Measurements from ENCODE around the gene POLD4. TPM values are rescaled to one million over a fixed set of nuclear protein-coding genes. Genes with fewer than 3 reads are reported as not detected.

POLD4 gene
- total RNA-seq, 1 donor from 2014 or later = 47.0 TPM

DNA sequence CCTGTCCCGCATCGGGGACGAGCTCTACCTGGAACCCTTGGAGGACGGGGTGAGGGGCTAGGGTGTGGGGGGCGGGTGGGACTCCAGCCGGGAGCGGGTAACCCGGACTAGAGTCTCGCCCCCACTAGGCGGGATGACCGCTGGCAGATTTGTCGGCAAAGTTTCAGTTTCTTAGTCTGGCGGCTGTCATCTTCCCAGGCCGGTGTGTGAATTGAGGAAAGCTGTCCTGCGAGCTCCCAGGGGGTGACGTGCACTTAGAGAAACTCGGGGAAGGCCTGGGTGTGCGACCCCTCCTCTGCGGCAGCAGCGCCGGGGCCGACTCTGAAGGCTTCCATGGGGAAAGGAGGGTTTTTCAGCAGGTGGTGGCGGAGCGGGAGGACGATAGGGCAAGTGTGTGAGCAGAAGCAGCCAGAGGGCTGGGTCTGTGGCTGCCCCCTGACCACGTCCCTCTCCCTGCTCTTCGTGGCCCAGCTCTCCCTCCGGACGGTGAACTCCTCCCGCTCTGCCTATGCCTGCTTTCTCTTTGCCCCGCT, 38.9 kb upstream of the POLD4 start:
- Histone ChIP-seq H3K27me3 (ENCODE audit: low read depth) (no peaks in the 10 kb centered on the region), H3K4me3 (peak overlapping the region; percentile 92), H3K4me1 (peaks cover 32% of the 10 kb centered on the region), H3K9me3 (replicated peaks) (no peaks in the 10 kb centered on the region), H3K36me3 (peaks cover 27% of the 10 kb centered on the region), H3K27ac (replicated peaks) (peak overlapping the region; percentile 89)
- DNase-seq = no peak
- TF ChIP-seq, protein P1, sequence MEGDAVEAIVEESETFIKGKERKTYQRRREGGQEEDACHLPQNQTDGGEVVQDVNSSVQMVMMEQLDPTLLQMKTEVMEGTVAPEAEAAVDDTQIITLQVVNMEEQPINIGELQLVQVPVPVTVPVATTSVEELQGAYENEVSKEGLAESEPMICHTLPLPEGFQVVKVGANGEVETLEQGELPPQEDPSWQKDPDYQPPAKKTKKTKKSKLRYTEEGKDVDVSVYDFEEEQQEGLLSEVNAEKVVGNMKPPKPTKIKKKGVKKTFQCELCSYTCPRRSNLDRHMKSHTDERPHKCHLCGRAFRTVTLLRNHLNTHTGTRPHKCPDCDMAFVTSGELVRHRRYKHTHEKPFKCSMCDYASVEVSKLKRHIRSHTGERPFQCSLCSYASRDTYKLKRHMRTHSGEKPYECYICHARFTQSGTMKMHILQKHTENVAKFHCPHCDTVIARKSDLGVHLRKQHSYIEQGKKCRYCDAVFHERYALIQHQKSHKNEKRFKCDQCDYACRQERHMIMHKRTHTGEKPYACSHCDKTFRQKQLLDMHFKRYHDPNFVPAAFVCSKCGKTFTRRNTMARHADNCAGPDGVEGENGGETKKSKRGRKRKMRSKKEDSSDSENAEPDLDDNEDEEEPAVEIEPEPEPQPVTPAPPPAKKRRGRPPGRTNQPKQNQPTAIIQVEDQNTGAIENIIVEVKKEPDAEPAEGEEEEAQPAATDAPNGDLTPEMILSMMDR (IDR thresholded peaks at IDR 0.05; ENCODE audit: borderline replicate concordance) = no peak
- intact Hi-C loops (cut with micrococcal nuclease) = loop anchor here (10.0 kb wide), 1 partner anchor 113 kb away; the partner anchor contains the start of genes CDK2AP2 and PITPNM1

DNA sequence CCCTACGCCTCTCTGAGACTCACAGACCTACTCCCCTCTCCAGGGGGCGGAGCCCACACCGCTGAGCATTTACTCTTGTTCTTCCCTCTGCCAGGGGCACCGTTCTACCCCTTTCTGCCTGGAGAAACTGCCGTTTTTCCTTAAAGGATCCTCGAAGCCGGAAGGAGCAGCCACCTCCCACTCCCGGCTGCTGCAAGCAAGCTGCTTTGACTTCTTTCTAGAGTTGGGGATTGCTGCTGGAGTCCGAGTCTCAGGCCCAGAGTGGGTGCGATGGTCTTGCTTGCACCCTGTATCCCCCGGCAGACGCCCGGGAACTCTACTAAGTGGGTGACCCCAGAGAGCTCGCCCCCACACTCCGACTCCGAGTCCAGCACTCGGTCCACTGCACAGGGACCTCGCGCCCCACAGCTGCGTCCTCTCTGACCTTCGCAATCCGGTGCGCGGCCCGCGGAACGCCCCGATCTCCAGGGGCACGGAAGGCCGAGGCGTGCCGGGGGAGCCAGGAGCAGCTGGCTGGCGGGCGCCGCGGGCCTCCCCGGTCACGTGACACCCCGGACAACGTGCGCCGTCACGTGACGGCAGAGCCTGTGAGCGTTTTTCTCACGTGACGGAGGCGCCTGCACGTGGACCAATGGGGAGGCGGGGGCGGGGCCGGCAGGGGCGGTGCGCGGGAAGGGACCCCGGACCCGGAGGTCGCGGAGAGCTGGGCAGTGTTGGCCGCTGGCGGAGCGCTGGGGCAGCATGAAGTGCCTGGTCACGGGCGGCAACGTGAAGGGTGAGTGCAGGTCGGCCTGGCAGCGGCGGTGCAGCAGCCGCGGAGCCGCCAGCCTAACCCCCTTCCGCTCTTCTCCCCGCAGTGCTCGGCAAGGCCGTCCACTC, 38.2 kb upstream of the POLD4 start, which contains the start of gene RAD9A:
RAD9A (plus strand) TSS at position 683 of the 879 bp plus-strand sequence; CDS start at position 742, 59 bp downstream.
- Histone ChIP-seq H3K4me3 (peak within 1 kb of the TSS; percentile 92), H3K9me3 (replicated peaks) (no peaks in the 10 kb centered on the region), H3K4me1 (peaks cover 24% of the 10 kb centered on the region), H3K27ac (replicated peaks) (peak within 1 kb of the TSS; percentile 89), H3K27me3 (ENCODE audit: low read depth) (no peaks in the 10 kb centered on the region), H3K36me3 (peaks cover 19% of the 10 kb centered on the region)
- TF ChIP-seq, protein P1 (IDR thresholded peaks at IDR 0.05; ENCODE audit: borderline replicate concordance) = no peak
- peak; percentile 97 for DNase-seq
- intact Hi-C loops (cut with micrococcal nuclease) = loop anchor here (10.0 kb wide), 1 partner anchor 113 kb away; the partner anchor contains the start of genes CDK2AP2 and PITPNM1

DNA sequence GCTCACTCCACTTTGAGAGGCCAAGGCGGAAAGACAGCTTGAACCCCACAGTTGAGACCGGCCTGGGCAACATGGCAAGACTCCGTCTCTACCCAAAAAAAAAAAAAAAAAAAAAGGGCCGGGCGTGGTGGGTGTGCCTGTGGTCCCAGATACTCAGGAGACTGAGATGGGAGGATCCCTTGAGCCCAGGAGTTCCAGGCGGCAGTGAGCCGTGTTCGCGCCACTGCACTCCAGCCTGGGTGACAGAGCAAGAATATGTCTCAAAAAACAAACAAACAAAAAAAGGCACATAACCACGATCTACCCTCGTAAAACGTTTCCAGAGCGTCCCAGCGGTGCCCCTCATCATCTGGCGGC, 37.6 kb upstream of the POLD4 start:
- Histone ChIP-seq H3K4me1 (peaks cover 24% of the 10 kb centered on the region), H3K4me3 (peak overlapping the region; percentile 92), H3K36me3 (peaks cover 13% of the 10 kb centered on the region), H3K9me3 (replicated peaks) (no peaks in the 10 kb centered on the region), H3K27ac (replicated peaks) (peak overlapping the region; percentile 89), H3K27me3 (ENCODE audit: low read depth) (no peaks in the 10 kb centered on the region)
- intact Hi-C loops (cut with micrococcal nuclease) = loop anchor here (10.0 kb wide), 1 partner anchor 114 kb away; the partner anchor contains the start of genes CDK2AP2 and PITPNM1
- TF ChIP-seq, protein P1 (IDR thresholded peaks at IDR 0.05; ENCODE audit: borderline replicate concordance) = no peak
- DNase-seq = no peak

DNA sequence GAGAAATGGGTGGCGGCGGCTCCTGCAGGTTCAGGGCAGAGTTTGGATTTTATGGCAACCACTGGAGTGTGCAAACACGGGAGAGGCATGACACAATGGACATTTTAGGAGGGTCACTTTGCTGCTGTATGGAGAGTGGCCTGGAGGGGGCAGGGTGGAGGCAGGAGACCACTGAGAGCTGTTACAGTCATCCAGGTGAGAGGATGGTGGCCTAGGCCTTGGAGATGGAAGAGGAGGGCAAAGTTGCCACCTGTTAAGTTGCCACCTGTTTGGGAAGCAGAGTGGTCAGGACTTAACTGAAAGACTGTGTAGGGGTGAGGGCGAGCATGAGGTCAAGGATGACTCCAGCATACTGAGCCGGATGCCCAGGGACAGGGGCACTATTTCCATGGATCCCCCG, 36.1 kb upstream of the POLD4 start:
- peak; percentile 46 for DNase-seq
- H3K4me1 ChIP-seq = peaks cover 30% of the 10 kb centered on the region
- no peak overlapping the region for H3K4me3 ChIP-seq
- intact Hi-C loops (cut with micrococcal nuclease) = no loop called here
- H3K27ac ChIP-seq (replicated peaks) = no peak overlapping the region
- peaks cover 9% of the 10 kb centered on the region for H3K36me3 ChIP-seq
- H3K27me3 ChIP-seq (ENCODE audit: low read depth) = no peaks in the 10 kb centered on the region
- no peaks in the 10 kb centered on the region for H3K9me3 ChIP-seq (replicated peaks)
- TF ChIP-seq, protein P1 (IDR thresholded peaks at IDR 0.05; ENCODE audit: borderline replicate concordance) = peak; percentile 71

DNA sequence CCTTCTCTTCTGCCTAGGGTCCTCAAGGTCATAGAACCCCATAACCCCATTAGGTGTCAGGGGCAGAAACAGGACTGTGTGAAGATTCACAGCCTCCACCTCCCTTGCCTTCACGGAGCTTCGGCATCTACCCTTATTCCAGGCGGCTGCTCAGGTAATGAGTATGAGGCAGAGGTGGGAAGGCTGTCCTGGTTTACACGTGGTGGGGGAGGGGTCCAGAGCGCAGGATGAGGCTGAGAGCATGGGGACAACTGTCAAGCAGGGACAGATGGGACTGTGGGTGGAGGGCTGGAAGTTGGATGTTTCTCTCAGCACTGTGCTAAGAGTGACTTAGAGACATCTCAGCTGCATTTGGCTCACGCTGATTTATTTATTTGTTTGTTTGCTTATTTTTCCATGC, 34.2 kb upstream of the POLD4 start:
- peaks cover 26% of the 10 kb centered on the region for H3K4me1 ChIP-seq
- H3K9me3 ChIP-seq (replicated peaks) = no peaks in the 10 kb centered on the region
- DNase-seq = no peak
- no peak overlapping the region for H3K4me3 ChIP-seq
- no peak overlapping the region for H3K27ac ChIP-seq (replicated peaks)
- TF ChIP-seq, protein P1 (IDR thresholded peaks at IDR 0.05; ENCODE audit: borderline replicate concordance) = no peak
- intact Hi-C loops (cut with micrococcal nuclease) = no loop called here
- H3K36me3 ChIP-seq = no peaks in the 10 kb centered on the region
- H3K27me3 ChIP-seq (ENCODE audit: low read depth) = no peaks in the 10 kb centered on the region

Data from left ventricle myocardium inferior (tissue), 1 donor.